Sigmoid colon (tissue), 7 donors: ENCODE measurements around the gene PTGIR. TPM values are rescaled to one million over a fixed set of nuclear protein-coding genes. Genes with fewer than 3 reads are reported as not detected.

Source experiments
- DNase-seq: peaks from one replicate; pipeline ENCODE4 v3.0.0-alpha.2; 2019
- H3K27ac ChIP-seq, 4 donors: fragments of 200-600 bp; sonication (generic); one replicate each; pipeline ENCODE4 v1.5.1; 2016 to 2019; ENCODE audit warnings: mild to moderate bottlenecking in 1 of 4
- H3K27me3 ChIP-seq, 3 donors: fragments of 200-600 bp; sonication (generic); one replicate each; pipeline ENCODE4 v1.5.1; 2019; ENCODE audit warnings: mild to moderate bottlenecking in 1 of 3
- H3K36me3 ChIP-seq, 4 donors: fragments of 200-600 bp; sonication (generic); one replicate each; pipeline ENCODE4 v1.5.1; 2016 to 2019
- H3K4me1 ChIP-seq, 4 donors: fragments of 200-600 bp; sonication (generic); one replicate each; pipeline ENCODE4 v1.5.1; 2017 to 2019
- H3K4me3 ChIP-seq, 4 donors: fragments of 200-600 bp; sonication (generic); one replicate each; pipeline ENCODE4 v1.5.1; 2017 to 2019; ENCODE audit warnings: mild to moderate bottlenecking in 2 of 4, moderate library complexity in 1 of 4
- H3K9me3 ChIP-seq, 4 donors: fragments of 200-600 bp in 3 of 4; sonication (generic) in 3 of 4; one replicate each; pipeline versions ENCODE4 v1.5.1 to v1.6.1; 2013 to 2019
- EP300 ChIP-seq, 4 donors: sonication (generic); formaldehyde crosslinking; IDR thresholded peaks; one replicate each; pipeline ENCODE4 v1.6.1; 2017; ENCODE audit warnings: antibody characterized with exemption in 4 of 4
- POLR2A ChIP-seq, 2 donors: fragments of 450-650 bp; IDR thresholded peaks; one replicate each; pipeline ENCODE4 v1.6.1; 2016; ENCODE audit warnings: antibody characterized with exemption in 2 of 2, mild to moderate bottlenecking in 2 of 2, moderate library complexity in 2 of 2
- POLR2AphosphoS5 ChIP-seq, 4 donors: sonication (generic); formaldehyde crosslinking; IDR thresholded peaks; one replicate each; pipeline ENCODE4 v1.6.1; 2017; ENCODE audit warnings: antibody characterized with exemption in 4 of 4
- WGBS, 2 donors: extraction: QIAGEN DNeasy Blood & Tissue Kit; methylation state at CpG; one replicate each; pipeline ENCODE4 v1.1.7; 2013; 5-methylcytosine and 5-hydroxymethylcytosine counted together
- intact Hi-C: fragments of 100-400 bp; cut with DNase I; formaldehyde crosslinking; loops from one replicate; pipeline ENCODE4 v1.15.1; 2023
- polyA plus RNA-seq, 3 donors: library from polyadenylated mRNA; stranded (reverse); fragments of 200-250 nt; gene quantifications; one replicate each; pipeline ENCODE4 v1.2.3, GENCODE V29; 2013
- total RNA-seq, 4 donors: library from RNA; depleted of rRNA; stranded (reverse); fragments of >200 nt; gene quantifications; one replicate each; pipeline ENCODE4 v1.1.0, GENCODE V29; 2016
- TF ChIP-seq, protein P1 (sequence below), 4 experiments: fragments of 450-650 bp in 3 of 4; fragments of 200-600 bp in 1 of 4; IDR thresholded peaks; one replicate each; pipeline ENCODE4 v1.5.1; 2016 to 2019; ENCODE audit warnings: antibody characterized with exemption in 4 of 4, mild to moderate bottlenecking in 3 of 4, moderate library complexity in 2 of 4
- donor health status: healthy with polysubstance abuse.
- donor health status: Bipolar disorder and iron deficiency.
- donor health status: healthy.

The PTGIR gene
- total and polyA plus RNA-seq, 7 donors: 0.60 to 5.8 (median 3.5) TPM; not detected in 1

DNA sequence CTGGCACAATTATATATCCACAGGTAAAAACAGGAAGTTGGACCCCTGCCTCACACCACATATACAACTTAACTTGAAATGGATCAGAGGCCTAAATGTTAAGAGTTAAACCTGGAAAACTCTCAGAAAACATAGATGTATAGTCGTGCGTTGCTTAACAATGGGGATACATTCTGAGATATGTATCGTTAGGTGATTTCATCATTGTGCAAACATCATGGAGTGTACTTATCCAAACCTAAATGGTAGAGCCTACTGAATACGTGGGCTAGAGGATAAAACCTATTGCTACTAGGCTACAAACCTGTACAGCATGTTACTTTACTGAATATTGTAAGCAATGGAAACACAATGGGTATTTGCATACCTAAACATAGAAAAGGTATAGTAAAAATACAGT lies 38.6 kb downstream of the PTGIR start:
- intact Hi-C loops: no loop called here
- no peak overlapping the region for H3K4me3 ChIP-seq
- H3K27me3 ChIP-seq: no peaks in the 10 kb centered on the region
- 65 to 80% methylated on average over 4 of the region's 4 CpGs for WGBS, 2 donors
- no peaks in the 10 kb centered on the region for H3K36me3 ChIP-seq
- no peak overlapping the region for H3K27ac ChIP-seq
- no peak for DNase-seq
- TF ChIP-seq POLR2AphosphoS5 (IDR thresholded peaks at IDR 0.05): no peak
- no peak for TF ChIP-seq EP300 (IDR thresholded peaks at IDR 0.05)
- H3K9me3 ChIP-seq: no peaks in the 10 kb centered on the region
- H3K4me1 ChIP-seq: no peaks in the 10 kb centered on the region

DNA sequence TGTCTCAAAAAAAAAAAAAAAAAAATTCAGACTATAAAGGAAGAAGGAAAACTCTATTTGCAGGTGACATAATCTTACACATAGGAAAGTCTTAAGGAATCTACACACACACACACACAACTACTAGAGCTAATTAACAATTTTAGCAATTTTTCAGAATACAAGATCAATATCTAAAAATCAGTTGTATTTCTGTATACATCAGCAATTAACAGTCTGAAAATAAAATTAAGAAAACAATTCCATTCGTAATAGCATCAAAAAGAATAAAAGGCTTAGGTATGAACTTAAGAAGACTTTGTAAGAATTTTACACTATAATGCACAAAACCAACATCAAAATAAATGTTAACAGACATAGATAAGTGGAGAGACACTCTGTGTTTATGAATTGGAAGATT lies 39.4 kb downstream of the PTGIR start:
- no peaks in the 10 kb centered on the region for H3K36me3 ChIP-seq
- TF ChIP-seq POLR2AphosphoS5 (IDR thresholded peaks at IDR 0.05): no peak
- TF ChIP-seq, protein P1, sequence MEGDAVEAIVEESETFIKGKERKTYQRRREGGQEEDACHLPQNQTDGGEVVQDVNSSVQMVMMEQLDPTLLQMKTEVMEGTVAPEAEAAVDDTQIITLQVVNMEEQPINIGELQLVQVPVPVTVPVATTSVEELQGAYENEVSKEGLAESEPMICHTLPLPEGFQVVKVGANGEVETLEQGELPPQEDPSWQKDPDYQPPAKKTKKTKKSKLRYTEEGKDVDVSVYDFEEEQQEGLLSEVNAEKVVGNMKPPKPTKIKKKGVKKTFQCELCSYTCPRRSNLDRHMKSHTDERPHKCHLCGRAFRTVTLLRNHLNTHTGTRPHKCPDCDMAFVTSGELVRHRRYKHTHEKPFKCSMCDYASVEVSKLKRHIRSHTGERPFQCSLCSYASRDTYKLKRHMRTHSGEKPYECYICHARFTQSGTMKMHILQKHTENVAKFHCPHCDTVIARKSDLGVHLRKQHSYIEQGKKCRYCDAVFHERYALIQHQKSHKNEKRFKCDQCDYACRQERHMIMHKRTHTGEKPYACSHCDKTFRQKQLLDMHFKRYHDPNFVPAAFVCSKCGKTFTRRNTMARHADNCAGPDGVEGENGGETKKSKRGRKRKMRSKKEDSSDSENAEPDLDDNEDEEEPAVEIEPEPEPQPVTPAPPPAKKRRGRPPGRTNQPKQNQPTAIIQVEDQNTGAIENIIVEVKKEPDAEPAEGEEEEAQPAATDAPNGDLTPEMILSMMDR (IDR thresholded peaks at IDR 0.05): no peak
- TF ChIP-seq EP300 (IDR thresholded peaks at IDR 0.05): no peak
- TF ChIP-seq POLR2A (IDR thresholded peaks at IDR 0.05): no peak
- no peaks in the 10 kb centered on the region for H3K27me3 ChIP-seq
- no peaks in the 10 kb centered on the region for H3K9me3 ChIP-seq
- no peaks in the 10 kb centered on the region for H3K4me1 ChIP-seq
- 86 to 90% methylated on average over 1 of the region's 1 CpG for WGBS, 2 donors
- no peak overlapping the region for H3K4me3 ChIP-seq
- intact Hi-C loops: no loop called here
- DNase-seq: no peak
- no peak overlapping the region for H3K27ac ChIP-seq

GRCh38 chr19:46580247-46580646 lies 44.6 kb downstream of the PTGIR start:
- Histone ChIP-seq H3K27ac (no peak overlapping the region), H3K4me1 (no peaks in the 10 kb centered on the region), H3K36me3 (no peaks in the 10 kb centered on the region), H3K27me3 (no peaks in the 10 kb centered on the region), H3K4me3 (no peak overlapping the region), H3K9me3 (no peaks in the 10 kb centered on the region)
- intact Hi-C loops: no loop called here
- no peak for DNase-seq
- WGBS, 2 donors: 81 to 82% methylated on average over 2 of the region's 2 CpGs
- TF ChIP-seq POLR2A (IDR thresholded peaks at IDR 0.05) (no peak), POLR2AphosphoS5 (IDR thresholded peaks at IDR 0.05) (no peak), EP300 (IDR thresholded peaks at IDR 0.05) (no peak)
- TF ChIP-seq, protein P1 (IDR thresholded peaks at IDR 0.05): no peak

GRCh38 chr19:46579361-46579879 lies 45.5 kb downstream of the PTGIR start:
- no peaks in the 10 kb centered on the region for H3K36me3 ChIP-seq
- no peak for DNase-seq
- no peaks in the 10 kb centered on the region for H3K27me3 ChIP-seq
- no peak overlapping the region for H3K27ac ChIP-seq
- no peak overlapping the region for H3K4me3 ChIP-seq
- 45 to 47% methylated on average over 8 of the region's 8 CpGs for WGBS, 2 donors
- intact Hi-C loops: no loop called here
- no peaks in the 10 kb centered on the region for H3K9me3 ChIP-seq
- H3K4me1 ChIP-seq: no peaks in the 10 kb centered on the region
- TF ChIP-seq POLR2AphosphoS5 (IDR thresholded peaks at IDR 0.05) (no peak), POLR2A (IDR thresholded peaks at IDR 0.05) (no peak), EP300 (IDR thresholded peaks at IDR 0.05) (no peak)
- TF ChIP-seq, protein P1 (IDR thresholded peaks at IDR 0.05): peak in 1 of 4 experiments; percentile 11

- H3K4me3 ChIP-seq: no peak overlapping the region
- WGBS, 2 donors: 93 to 96% methylated on average over 4 of the region's 4 CpGs
- TF ChIP-seq POLR2AphosphoS5 (IDR thresholded peaks at IDR 0.05) (no peak), EP300 (IDR thresholded peaks at IDR 0.05) (no peak), POLR2A (IDR thresholded peaks at IDR 0.05) (no peak)
- TF ChIP-seq, protein P1 (IDR thresholded peaks at IDR 0.05): no peak
- no peaks in the 10 kb centered on the region for H3K36me3 ChIP-seq
- no peaks in the 10 kb centered on the region for H3K27me3 ChIP-seq
- no peaks in the 10 kb centered on the region for H3K9me3 ChIP-seq
- no peak overlapping the region for H3K27ac ChIP-seq
- intact Hi-C loops: no loop called here
- no peaks in the 10 kb centered on the region for H3K4me1 ChIP-seq
- DNase-seq: no peak
These were observed 46.4 kb downstream of the PTGIR start for GRCh38 chr19:46578450-46578849.
